GM19324 (cell line): ENCODE data around the gene CALHM2.
"Not testable (repeated sequence)": the region's sequence is repeated elsewhere in the genome, so short reads cannot be mapped to it uniquely, and the experiment has no call there.

ENCODE experiments used
- ATAC-seq: cut with Tn5 transposase; IDR thresholded peaks from one replicate; pipeline ENCODE4 v1.9.1; 2021; ENCODE audit warnings: mild to moderate bottlenecking, moderate library complexity; ENCODE audit not compliant: unreplicated experiment, low FRiP score

Gene CALHM2

GRCh38 chr10:103419101-103419500 is 33.1 kb downstream of the CALHM2 start:
- no peak for ATAC-seq

DNA sequence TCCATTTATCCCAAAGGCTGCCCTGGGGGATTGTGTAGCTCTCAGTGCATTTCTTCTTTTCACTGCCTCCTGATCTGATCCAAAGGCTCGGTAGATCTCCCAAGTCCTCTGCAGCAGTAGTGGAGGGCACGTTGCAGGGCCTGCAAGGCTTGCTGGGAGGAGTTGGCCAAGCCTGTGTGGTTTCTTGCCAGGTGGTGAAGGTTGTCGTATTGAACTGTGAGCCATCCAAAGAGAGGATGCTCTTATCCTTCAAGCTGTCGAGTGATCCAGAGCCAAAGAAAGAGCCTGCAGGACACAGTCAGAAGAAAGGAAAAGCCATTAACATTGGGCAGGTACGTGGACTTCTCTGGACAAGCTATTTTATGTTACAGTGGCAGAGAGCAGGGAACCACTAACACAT is 34.6 kb downstream of the CALHM2 start:
- no peak for ATAC-seq

GRCh38 chr10:103417148-103417469 is 35.1 kb downstream of the CALHM2 start:
- not testable (repeated sequence) for ATAC-seq

DNA sequence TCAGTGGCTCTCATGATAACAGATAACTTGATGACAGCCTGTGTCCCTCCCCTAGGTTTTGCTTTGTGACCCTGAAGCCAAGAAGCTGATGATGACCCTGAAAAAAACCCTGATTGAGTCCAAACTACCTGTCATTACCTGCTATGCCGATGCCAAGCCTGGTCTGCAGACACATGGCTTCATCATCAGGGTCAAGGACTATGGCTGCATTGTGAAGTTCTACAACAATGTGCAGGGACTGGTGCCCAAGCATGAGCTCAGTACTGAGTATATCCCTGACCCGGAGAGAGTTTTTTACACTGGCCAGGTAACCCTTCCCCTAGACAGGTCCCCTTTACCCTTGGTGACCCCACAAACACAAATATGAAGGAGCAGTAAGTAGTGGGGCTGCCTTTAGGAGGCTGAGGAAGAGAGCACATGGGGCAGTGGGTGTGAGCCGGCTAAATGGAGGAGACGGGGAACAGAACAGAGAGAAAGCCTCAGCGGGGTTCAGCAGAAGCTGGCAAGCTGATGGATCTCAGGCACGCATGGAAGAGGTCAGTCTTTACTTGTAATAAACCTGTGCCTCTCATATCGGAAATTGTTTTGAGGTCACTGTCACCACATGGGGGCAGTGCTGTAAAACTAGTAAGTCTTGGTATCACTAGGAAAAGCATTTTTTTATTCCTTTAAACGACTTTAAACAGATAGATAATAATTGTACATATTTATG is 35.6 kb downstream of the CALHM2 start:
- ATAC-seq, result no peak

- ATAC-seq, result no peak
Observed at GRCh38 chr10:103415581-103415980, 36.6 kb downstream of the CALHM2 start.

GRCh38 chr10:103413564-103413963 is 38.6 kb downstream of the CALHM2 start:
- ATAC-seq, result no peak

DNA sequence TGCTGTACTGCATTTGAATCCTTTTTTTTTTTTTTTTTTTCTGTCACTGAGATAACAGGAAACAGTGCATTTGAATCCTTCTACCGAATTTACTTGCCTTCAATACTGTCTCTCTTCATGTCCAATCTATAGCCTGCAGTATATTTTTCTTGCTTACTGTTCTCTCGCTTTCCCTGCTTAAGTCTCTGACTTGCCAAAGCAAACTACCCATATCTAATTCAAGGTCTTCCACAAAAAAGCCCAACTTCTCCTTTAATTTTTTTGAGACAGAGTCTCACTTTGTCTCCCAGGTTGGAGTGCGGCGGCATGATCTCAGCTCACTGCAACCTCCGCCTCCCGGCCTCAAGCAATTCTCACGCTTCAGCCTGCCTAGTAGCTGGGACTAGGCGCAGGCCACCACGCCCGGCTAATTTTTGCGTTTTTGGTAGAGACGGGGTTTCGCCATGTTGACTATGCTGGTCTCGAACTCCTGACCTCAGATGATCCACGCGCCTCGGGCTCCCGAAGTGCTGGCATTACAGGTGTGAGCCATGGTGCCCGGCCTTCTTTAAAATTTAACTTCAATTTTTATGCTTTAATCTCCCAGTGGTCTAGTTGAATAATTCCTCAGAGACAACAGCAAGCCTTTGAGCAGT is 54.9 kb downstream of the CALHM2 start:
- ATAC-seq, result no peak

DNA sequence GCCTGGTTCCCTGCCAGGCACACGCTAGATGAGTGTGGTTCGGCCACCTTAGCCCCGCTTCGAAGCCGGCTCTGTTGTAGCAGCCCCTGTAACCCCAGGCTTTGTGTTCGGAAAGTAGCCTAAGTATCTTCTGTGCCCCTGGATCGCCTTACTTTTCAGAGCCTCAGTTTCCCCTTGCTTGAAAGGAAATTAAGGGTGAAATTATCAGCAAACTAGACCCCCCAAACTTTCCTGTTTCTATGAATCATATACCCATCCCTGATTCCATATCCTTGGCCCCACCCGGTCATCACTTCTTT is 55.4 kb downstream of the CALHM2 start:
- ATAC-seq, result no peak
